NB4 (cell line): ENCODE data around the gene GNG5.

Source experiments
- CTCF ChIP-seq: IDR thresholded peaks from one replicate; pipeline ENCODE4 v1.5.1; 2012; ENCODE audit warnings: low read depth, low read length
- MYC ChIP-seq: IDR thresholded peaks from 2 replicates; pipeline ENCODE4 v1.6.1; 2011; ENCODE audit warnings: low read depth, low read length
- POLR2A ChIP-seq: IDR thresholded peaks from 2 replicates; pipeline ENCODE4 v1.6.1; 2011; ENCODE audit warnings: mild to moderate bottlenecking; ENCODE audit not compliant: insufficient read length; ENCODE audit errors: extremely low read depth

GRCh38 chr1:84505493-84506001 is 834 bp downstream of the GNG5 start:
- TF ChIP-seq CTCF: no peak
- TF ChIP-seq POLR2A: no peak
- no peak; the same call in none of the 2 replicates for TF ChIP-seq MYC
